Measurements from ENCODE around the gene TYROBP. TPM values are rescaled to one million over a fixed set of nuclear protein-coding genes. Genes with fewer than 3 reads are reported as not detected.

TYROBP gene
- total and polyA plus RNA-seq, 2 of the 4 experiments (the other 2 are of a cell fraction) = not detected

GRCh38 chr19:35932291-35932936, 24.3 kb upstream of the TYROBP start:
- Histone ChIP-seq H2AK5ac (ENCODE audit: low read depth, low read length) (no peak overlapping the region), H4K91ac (ENCODE audit: insufficient read depth, low read depth, low read length) (no peak overlapping the region), H2BK120ac (ENCODE audit: low read depth, low read length) (no peak overlapping the region), H2BK20ac (ENCODE audit: low read depth, low read length) (no peak overlapping the region), H2BK15ac (ENCODE audit: low read depth, low read length) (no peak overlapping the region), H3K9ac (ENCODE audit: low read depth, low read length) (no peak overlapping the region), H2AK9ac (replicated peaks; ENCODE audit: low read depth, low read length, poor library complexity) (no peak overlapping the region), H3K4ac (ENCODE audit: low read depth, low read length) (no peak overlapping the region), H3K4me1 (ENCODE audit: control insufficient read depth, insufficient read depth, low read length) (peaks cover 4% of the 10 kb centered on the region; the same call in 1 of the 2 replicates), H3K9me1 (ENCODE audit: insufficient read depth, low read length) (no peaks in the 10 kb centered on the region), H3K27me3 (ENCODE audit: control insufficient read depth, insufficient read depth, low read length) (no peaks in the 10 kb centered on the region), H3K36me3 (ENCODE audit: control insufficient read depth, insufficient read depth, low read length) (no peaks in the 10 kb centered on the region), H3K9me3 (ENCODE audit: control insufficient read depth, insufficient read depth, low read length) (no peaks in the 10 kb centered on the region), H3K56ac (ENCODE audit: extremely low read depth, insufficient read depth, low read length) (no peak overlapping the region), H2BK5ac (ENCODE audit: low read depth, low read length, poor library complexity, severe bottlenecking) (no peak overlapping the region), H3K79me1 (ENCODE audit: low read depth in 1 of 2, low read length in 2 of 2) (peaks cover 12 to 16% of the 10 kb centered on the region in 2 experiments; a peak in 3 of 4 replicates), H2AFZ (replicated peaks; ENCODE audit: low read length, poor library complexity) (no peak overlapping the region), H4K20me1 (ENCODE audit: insufficient read depth, low read length) (0 out of 2 replicates have a peak, but pooled peaks cover 4% of the 10 kb centered on the region), H3K14ac (replicated peaks; ENCODE audit: low read depth, low read length) (no peak overlapping the region), H3K23ac (ENCODE audit: low read depth, low read length) (no peak overlapping the region), H3K18ac (ENCODE audit: low read depth, low read length) (no peak overlapping the region), H4K8ac (ENCODE audit: low read depth in 2 of 2, low read length in 2 of 2) (no peak overlapping the region), H3K27ac (ENCODE audit: insufficient read depth, low read length) (no peak overlapping the region), H3K4me2 (ENCODE audit: low read depth, low read length) (no peak overlapping the region), H3K4me3 (ENCODE audit: insufficient read depth, low read depth, low read length) (no peak overlapping the region), H4K5ac (ENCODE audit: low read depth, low read length) (no peak overlapping the region)
- in situ Hi-C loops (cut with MboI; ENCODE audit: low sequenced_read_pairs) (loop anchor here (5.0 kb wide), 1 partner anchor 45 kb away; no protein-coding TSS in a partner anchor), dilution Hi-C loops (cut with HindIII; ENCODE audit: low sequenced_read_pairs, unreplicated experiment) (no loop called here), intact Hi-C loops (cut with micrococcal nuclease) (loop anchor here (5.0 kb wide), 1 partner anchor 175 kb away; the partner anchor contains the start of genes HSPB6 and PROSER3)
- ChIA-PET POLR2A (ENCODE audit: unreplicated experiment) (no interaction called here), CTCF (interaction anchor here (1.4 kb wide), 1 partner anchor 50 kb away, joined by 4 read pairs; no protein-coding TSS in a partner anchor)
- DNase-seq (no peak), ATAC-seq (ENCODE audit: low read depth) (no peak)
- no TSS peak for BruUV-seq (replicated peaks)
- no CpG with 5 or more reads among the region's 7 CpGs for WGBS, 2 experiments (ENCODE audit: extremely low coverage in 2 of 2, insufficient read length in 1 of 2)
- TF ChIP-seq POLR2A (IDR thresholded peaks at IDR 0.05; ENCODE audit: low read depth, low read length) (no peak), RFX5 (IDR thresholded peaks at IDR 0.05; ENCODE audit: low read depth, low read length) (no peak), CTCF (conservative IDR thresholded peaks at IDR 0.05; ENCODE audit: low read depth, low read length) (no peak), RCOR1 (IDR thresholded peaks at IDR 0.05; ENCODE audit: insufficient replicate concordance, low read length) (no peak), NFE2L2 (IDR thresholded peaks at IDR 0.05; ENCODE audit: low read depth, low read length) (no peak), RAD21 (IDR thresholded peaks at IDR 0.05; ENCODE audit: low read length) (no peak), CEBPB (IDR thresholded peaks at IDR 0.05; ENCODE audit: low read depth, low read length) (no peak), SMC3 (IDR thresholded peaks at IDR 0.05; ENCODE audit: low read depth, low read length) (no peak), BHLHE40 (IDR thresholded peaks at IDR 0.05; ENCODE audit: low read depth, low read length) (no peak), CHD1 (IDR thresholded peaks at IDR 0.05; ENCODE audit: low read depth, low read length) (no peak), USF2 (IDR thresholded peaks at IDR 0.05; ENCODE audit: low read depth, low read length) (no peak), FOS (IDR thresholded peaks at IDR 0.05; ENCODE audit: low read depth, low read length) (no peak), MXI1 (IDR thresholded peaks at IDR 0.05; ENCODE audit: borderline replicate concordance, low read depth, low read length) (no peak), ELK1 (IDR thresholded peaks at IDR 0.05; ENCODE audit: borderline replicate concordance, low read depth, low read length) (no peak), MAFK (IDR thresholded peaks at IDR 0.05; ENCODE audit: low read depth, low read length) (no peak), MAZ (IDR thresholded peaks at IDR 0.05; ENCODE audit: borderline replicate concordance, low read depth, low read length) (no peak)
